Coronary artery (tissue), 2 donors: ENCODE measurements around the gene GPX6.

Experiments
- DNase-seq: peaks from one replicate; pipeline ENCODE4 v3.0.0-alpha.2; 2017; ENCODE audit warnings: low spot score
- H3K27ac ChIP-seq, 2 donors: fragments of 200-600 bp; sonication (generic); one replicate each; pipeline ENCODE4 v1.5.1; 2016 to 2019
- H3K4me3 ChIP-seq: fragments of 200-600 bp; sonication (generic); 2 replicates; pipeline ENCODE4 v1.5.1; 2016; ENCODE audit warnings: mild to moderate bottlenecking, moderate library complexity
- TF ChIP-seq, protein P1 (sequence below): fragments of 200-600 bp; sonication (generic); IDR thresholded peaks from one replicate; pipeline ENCODE4 v1.5.1; 2019; ENCODE audit warnings: antibody characterized with exemption

GPX6 gene

DNA sequence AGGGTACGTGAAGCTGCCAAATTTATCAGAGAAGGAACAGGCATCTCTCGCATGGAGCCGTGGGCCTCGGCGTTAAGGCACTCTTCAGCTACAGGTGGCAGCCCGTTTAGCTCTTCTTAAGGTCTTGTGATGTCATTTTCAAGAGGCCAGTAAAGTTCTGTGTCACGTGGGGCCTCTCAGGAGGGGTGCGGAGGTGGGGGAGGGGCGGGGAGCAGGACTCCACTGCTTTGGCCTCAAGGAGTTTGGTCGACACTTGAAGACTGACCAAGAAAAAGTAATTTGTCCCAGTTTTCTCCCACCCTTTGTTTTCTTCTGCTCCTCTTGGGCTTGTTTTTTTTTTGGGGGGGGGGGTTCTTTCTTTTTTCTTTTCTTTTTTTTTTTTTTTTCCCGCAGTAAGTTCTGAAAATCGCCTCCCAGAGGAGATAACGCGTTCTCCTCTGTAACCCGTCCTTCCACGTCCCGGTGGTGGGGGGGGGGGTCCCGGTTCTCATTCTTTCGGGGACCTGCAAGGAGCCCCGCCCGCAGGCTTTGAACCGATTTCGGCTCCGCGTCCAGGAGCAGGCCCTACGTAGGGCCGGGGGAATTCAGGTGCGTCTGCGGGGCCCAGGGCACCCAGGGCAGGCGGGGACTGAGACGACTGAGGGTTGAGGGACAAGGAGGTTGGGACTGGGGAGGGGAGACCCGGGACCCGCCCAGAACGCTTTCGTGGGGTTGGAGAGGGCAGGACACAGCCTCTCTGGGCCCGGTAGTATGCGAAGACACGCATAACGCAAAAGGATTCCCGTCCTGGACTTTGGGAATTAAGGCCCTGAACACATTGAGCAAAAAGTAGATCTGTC is 26.0 kb downstream of the GPX6 start:
- H3K4me3 ChIP-seq = peak overlapping the region; percentile 62
- H3K27ac ChIP-seq = peak overlapping the region in 1 of 2 donors; percentile 11
- TF ChIP-seq, protein P1, sequence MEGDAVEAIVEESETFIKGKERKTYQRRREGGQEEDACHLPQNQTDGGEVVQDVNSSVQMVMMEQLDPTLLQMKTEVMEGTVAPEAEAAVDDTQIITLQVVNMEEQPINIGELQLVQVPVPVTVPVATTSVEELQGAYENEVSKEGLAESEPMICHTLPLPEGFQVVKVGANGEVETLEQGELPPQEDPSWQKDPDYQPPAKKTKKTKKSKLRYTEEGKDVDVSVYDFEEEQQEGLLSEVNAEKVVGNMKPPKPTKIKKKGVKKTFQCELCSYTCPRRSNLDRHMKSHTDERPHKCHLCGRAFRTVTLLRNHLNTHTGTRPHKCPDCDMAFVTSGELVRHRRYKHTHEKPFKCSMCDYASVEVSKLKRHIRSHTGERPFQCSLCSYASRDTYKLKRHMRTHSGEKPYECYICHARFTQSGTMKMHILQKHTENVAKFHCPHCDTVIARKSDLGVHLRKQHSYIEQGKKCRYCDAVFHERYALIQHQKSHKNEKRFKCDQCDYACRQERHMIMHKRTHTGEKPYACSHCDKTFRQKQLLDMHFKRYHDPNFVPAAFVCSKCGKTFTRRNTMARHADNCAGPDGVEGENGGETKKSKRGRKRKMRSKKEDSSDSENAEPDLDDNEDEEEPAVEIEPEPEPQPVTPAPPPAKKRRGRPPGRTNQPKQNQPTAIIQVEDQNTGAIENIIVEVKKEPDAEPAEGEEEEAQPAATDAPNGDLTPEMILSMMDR = no peak
- no peak for DNase-seq

DNA sequence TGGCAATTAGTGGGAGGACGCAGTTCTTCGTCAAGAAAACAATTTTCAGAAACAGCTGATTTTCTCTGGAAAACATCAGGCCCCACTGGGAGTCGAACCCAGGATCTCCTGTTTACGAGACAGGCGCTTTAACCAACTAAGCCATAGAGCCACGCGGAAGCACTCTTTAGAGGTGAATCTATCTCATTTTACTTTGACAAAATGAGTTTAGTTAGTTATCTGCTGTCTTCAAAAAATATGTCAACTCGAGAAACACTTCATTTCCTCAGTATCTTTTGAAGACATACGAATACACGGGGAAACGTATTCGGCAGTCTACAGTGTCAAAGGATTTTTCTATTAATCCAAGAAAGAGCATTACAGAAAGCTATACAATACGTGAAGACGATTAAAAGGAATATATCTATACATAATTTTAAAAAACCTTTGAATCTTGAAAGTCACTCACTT is 26.7 kb downstream of the GPX6 start:
- TF ChIP-seq, protein P1 = no peak
- H3K27ac ChIP-seq = no peak overlapping the region
- no peak for DNase-seq
- H3K4me3 ChIP-seq = peak overlapping the region; percentile 62

DNA sequence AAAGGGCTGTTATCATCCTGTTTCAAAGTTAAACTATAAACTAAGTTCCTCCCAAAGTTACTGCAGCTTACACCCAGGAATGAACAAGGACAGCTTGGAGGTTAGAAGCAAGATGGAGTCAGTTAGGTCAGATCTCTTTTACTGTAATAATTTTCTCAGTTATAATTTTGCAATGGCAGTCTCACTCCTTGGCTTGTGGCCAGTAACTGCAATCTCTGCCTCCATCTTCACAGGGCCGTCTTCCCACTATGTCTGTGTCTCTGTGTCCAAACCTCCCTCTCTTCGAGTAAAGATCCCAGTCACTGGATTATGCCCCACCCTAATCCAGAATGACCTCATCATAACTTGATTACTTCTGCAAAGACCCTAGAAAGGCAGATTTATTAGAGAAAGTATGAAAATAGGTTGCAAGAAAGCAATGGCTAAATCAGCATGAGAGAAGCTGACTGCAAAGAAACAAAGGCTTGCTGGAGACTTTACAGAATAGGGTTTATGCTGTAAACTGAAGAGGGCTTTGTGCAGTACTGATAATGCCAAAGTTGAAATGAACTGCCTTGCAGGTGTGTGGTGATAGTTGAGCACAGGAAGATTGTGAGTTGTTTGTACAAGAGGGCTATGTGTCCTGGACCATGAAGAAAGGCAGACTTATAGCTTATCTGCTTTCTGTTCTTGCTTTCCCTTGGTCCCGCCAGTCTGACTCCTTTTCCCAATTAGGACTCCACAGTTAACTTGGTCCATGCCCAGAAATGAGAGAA is 28.4 kb downstream of the GPX6 start:
- Histone ChIP-seq H3K27ac (no peak overlapping the region), H3K4me3 (no peak overlapping the region)
- no peak for DNase-seq
- TF ChIP-seq, protein P1 = no peak

DNA sequence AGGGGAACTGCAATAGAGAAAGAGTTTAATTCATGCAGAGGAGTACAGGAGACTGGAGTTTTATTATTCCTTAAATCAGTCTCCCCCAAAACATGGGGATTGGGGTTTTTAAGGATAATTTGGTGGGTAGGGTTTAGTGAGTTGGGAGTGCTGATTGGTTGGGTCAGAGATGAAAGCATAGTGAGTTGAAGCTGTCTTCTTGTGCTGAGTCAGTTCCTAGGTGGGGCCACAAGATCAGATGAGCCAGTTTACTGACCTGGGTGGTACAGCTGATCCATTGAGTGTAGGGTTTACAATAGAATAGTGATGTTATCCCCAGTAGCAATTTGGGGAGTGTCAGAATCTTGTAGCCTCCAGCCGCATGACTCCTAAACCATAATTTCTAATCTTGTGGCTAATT is 29.1 kb downstream of the GPX6 start:
- TF ChIP-seq, protein P1 = no peak
- DNase-seq = no peak
- H3K27ac ChIP-seq = no peak overlapping the region
- H3K4me3 ChIP-seq = no peak overlapping the region

DNA sequence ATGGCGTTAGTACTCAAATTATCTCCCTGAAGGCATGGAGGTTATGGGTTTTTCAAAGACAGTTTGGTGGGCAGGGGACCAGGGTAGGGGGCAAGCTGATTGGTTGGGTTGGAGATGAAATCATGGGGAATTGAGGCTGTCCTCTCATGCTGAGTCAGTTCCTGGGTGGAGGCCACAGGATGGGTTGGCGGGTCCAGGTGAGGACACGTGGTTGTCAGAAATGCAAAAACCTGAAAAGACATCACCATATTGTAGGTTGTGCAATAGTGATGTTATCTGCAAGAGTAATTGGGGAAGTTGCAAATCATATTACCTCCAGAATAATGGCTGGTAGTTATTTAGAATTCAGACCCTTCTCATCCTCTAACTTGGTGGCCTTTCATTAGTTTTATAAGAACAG is 30.1 kb downstream of the GPX6 start:
- TF ChIP-seq, protein P1 = no peak
- H3K4me3 ChIP-seq = no peak overlapping the region
- DNase-seq = no peak
- H3K27ac ChIP-seq = no peak overlapping the region

DNA sequence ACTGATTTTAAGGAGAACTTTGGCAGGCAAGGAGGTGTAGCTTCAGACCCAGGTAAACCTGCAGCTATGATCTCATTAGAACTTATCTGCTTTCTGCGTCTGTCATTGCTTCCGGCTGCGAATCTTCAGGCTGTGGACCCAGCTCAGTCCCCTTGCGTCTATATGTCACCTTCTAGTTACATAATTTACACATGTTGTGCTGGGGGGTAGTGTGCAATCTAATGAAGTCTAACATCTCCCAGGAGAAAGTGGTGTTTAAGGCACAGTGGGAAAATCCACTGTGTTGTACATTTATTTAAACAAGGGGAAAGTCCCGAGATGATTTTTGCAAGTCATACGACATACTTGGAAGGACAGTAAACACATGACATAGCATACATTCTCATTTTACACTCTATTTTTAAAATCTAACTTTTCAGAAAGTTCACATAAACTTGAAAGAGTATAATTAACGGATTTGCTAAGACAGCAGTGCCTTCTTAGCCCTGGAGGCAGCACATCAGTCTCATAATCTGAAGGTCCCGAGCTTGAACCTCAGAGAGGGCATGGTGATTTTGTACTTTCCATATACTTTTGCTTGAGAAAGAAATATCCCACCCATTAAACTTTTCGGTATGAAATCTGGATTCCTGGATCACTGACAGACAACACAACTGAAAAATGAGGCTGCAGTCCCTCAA is 35.2 kb downstream of the GPX6 start:
- TF ChIP-seq, protein P1 = no peak
- DNase-seq = no peak
- Histone ChIP-seq H3K27ac (no peak overlapping the region), H3K4me3 (no peak overlapping the region)
